Ovary (tissue), 3 donors: ENCODE measurements around the gene PHC2.

Source experiments
- CTCF ChIP-seq, 3 donors: fragments of 450-650 bp in 2 of 3; fragments of 200-600 bp in 1 of 3; IDR thresholded peaks; one replicate each; pipeline versions ENCODE4 v1.5.1 to v1.8.0; 2016 to 2022; ENCODE audit warnings: antibody characterized with exemption in 3 of 3, mild to moderate bottlenecking in 1 of 3
- EP300 ChIP-seq: sonication (generic); formaldehyde crosslinking; IDR thresholded peaks from one replicate; pipeline ENCODE4 v1.6.1; 2017; ENCODE audit warnings: antibody characterized with exemption
- POLR2A ChIP-seq: fragments of 450-650 bp; IDR thresholded peaks from one replicate; pipeline ENCODE4 v1.6.1; 2017; ENCODE audit warnings: antibody characterized with exemption, mild to moderate bottlenecking, moderate library complexity
- donor health status: DM: no; HTN: no; CAD: no.

- TF ChIP-seq CTCF (IDR thresholded peaks at IDR 0.05), result no peak
- TF ChIP-seq POLR2A, result no peak
- TF ChIP-seq EP300, result no peak
Measured at GRCh38 chr1:33391343-33392078, 39.4 kb downstream of the PHC2 start.
